IMR-90 (cell line): ENCODE results near the gene PTPN23. TPM values are rescaled to one million over a fixed set of nuclear protein-coding genes. Genes with fewer than 3 reads are reported as not detected.

Source experiments
- ATAC-seq: fragments of 200-7000 bp; cut with Tn5 transposase; 2 replicates; pipeline ENCODE4 v1.9.1; 2020; ENCODE audit warnings: low read depth, mild to moderate bottlenecking, moderate library complexity
- BruUV-seq: library from RNA; stranded (reverse); fragments of 400-500 nt; replicated peaks from 2 replicates; lab custom pipeline; 2021; lab: Mats Ljungman, UMichigan
- CTCF ChIA-PET: fragments of 300-600 bp; formaldehyde crosslinking; extraction: SDS; loops from one replicate; lab custom pipeline; 2021; ENCODE audit warnings: antibody characterized with exemption; lab: Yijun Ruan, JAX
- POLR2A ChIA-PET: fragments of 300-600 bp; sonication (Branson Sonifier 250); formaldehyde crosslinking; loops from one replicate; lab custom pipeline; 2022; ENCODE audit warnings: antibody characterized with exemption; ENCODE audit not compliant: unreplicated experiment; lab: Charles Lee
- DNase-seq: peaks from one replicate; pipeline ENCODE4 v3.0.0; 2013
- H2AFZ ChIP-seq: replicated peaks from 2 replicates; pipeline ENCODE3; 2013; ENCODE audit warnings: low read length, mild to moderate bottlenecking; ENCODE audit not compliant: poor library complexity
- H2AK5ac ChIP-seq: 2 replicates; pipeline ENCODE4 v1.6.1; 2013; ENCODE audit warnings: low read depth, low read length, inconsistent platforms
- H2AK9ac ChIP-seq: replicated peaks from 2 replicates; pipeline ENCODE3; 2013; ENCODE audit warnings: mild to moderate bottlenecking, low read depth, low read length, moderate library complexity; ENCODE audit not compliant: poor library complexity
- H2BK120ac ChIP-seq: 2 replicates; pipeline ENCODE4 v1.6.1; 2013; ENCODE audit warnings: low read depth, low read length, inconsistent platforms
- H2BK15ac ChIP-seq: 3 replicates; pipeline ENCODE4 v1.6.1; 2013; ENCODE audit warnings: low read depth, low read length, inconsistent platforms
- H2BK20ac ChIP-seq: 2 replicates; pipeline ENCODE4 v1.6.1; 2013; ENCODE audit warnings: low read depth, mild to moderate bottlenecking, inconsistent platforms, low read length, moderate library complexity
- H2BK5ac ChIP-seq: 2 replicates; pipeline ENCODE4 v1.6.1; 2013; ENCODE audit warnings: mild to moderate bottlenecking, low read depth, low read length, inconsistent platforms; ENCODE audit not compliant: poor library complexity, severe bottlenecking
- H3K14ac ChIP-seq: replicated peaks from 2 replicates; pipeline ENCODE4 v1.6.1; 2013; ENCODE audit warnings: low read depth, low read length, inconsistent platforms
- H3K18ac ChIP-seq: 2 replicates; pipeline ENCODE4 v1.6.1; 2013; ENCODE audit warnings: low read depth, low read length, control low read depth
- H3K23ac ChIP-seq: 2 replicates; pipeline ENCODE4 v1.6.1; 2013; ENCODE audit warnings: low read depth, low read length, inconsistent platforms
- H3K27ac ChIP-seq: 2 replicates; pipeline ENCODE4 v1.5.1; 2013; ENCODE audit warnings: mild to moderate bottlenecking, control low read depth, low read length; ENCODE audit not compliant: insufficient read depth
- H3K27me3 ChIP-seq: 2 replicates; pipeline ENCODE4 v1.6.1; 2013; ENCODE audit warnings: low read length; ENCODE audit not compliant: control insufficient read depth, insufficient read depth
- H3K36me3 ChIP-seq: 2 replicates; pipeline ENCODE4 v1.6.1; 2013; ENCODE audit warnings: low read length, mixed read lengths; ENCODE audit not compliant: control insufficient read depth, insufficient read depth
- H3K4ac ChIP-seq: 2 replicates; pipeline ENCODE4 v1.6.1; 2013; ENCODE audit warnings: low read depth, low read length, inconsistent platforms
- H3K4me1 ChIP-seq: 2 replicates; pipeline ENCODE4 v1.6.1; 2013; ENCODE audit warnings: low read length, mixed read lengths; ENCODE audit not compliant: control insufficient read depth, insufficient read depth
- H3K4me2 ChIP-seq: 2 replicates; pipeline ENCODE4 v1.6.1; 2013; ENCODE audit warnings: low read depth, mild to moderate bottlenecking, control low read depth, low read length, moderate library complexity
- H3K4me3 ChIP-seq: 2 replicates; pipeline ENCODE4 v1.5.1; 2013; ENCODE audit warnings: low read depth, mild to moderate bottlenecking, control low read depth, low read length, moderate library complexity; ENCODE audit not compliant: insufficient read depth
- H3K56ac ChIP-seq: 2 replicates; pipeline ENCODE4 v1.6.1; 2013; ENCODE audit warnings: low read length, inconsistent platforms; ENCODE audit not compliant: insufficient read depth; ENCODE audit errors: extremely low read depth
- H3K79me1 ChIP-seq, 2 experiments: 2 replicates each; pipeline ENCODE4 v1.6.1; 2013; ENCODE audit warnings: low read length in 2 of 2, inconsistent platforms in 1 of 2, low read depth in 1 of 2
- H3K9ac ChIP-seq: 2 replicates; pipeline ENCODE4 v1.6.1; 2013; ENCODE audit warnings: low read depth, low read length, control low read depth
- H3K9me1 ChIP-seq: 2 replicates; pipeline ENCODE4 v1.6.1; 2013; ENCODE audit warnings: low read length, inconsistent platforms; ENCODE audit not compliant: insufficient read depth
- H3K9me3 ChIP-seq: 2 replicates; pipeline ENCODE4 v1.6.1; 2013; ENCODE audit warnings: low read length; ENCODE audit not compliant: control insufficient read depth, insufficient read depth
- H4K20me1 ChIP-seq: 2 replicates; pipeline ENCODE4 v1.6.1; 2013; ENCODE audit warnings: low read length, inconsistent platforms; ENCODE audit not compliant: insufficient read depth
- H4K5ac ChIP-seq: 2 replicates; pipeline ENCODE4 v1.6.1; 2013; ENCODE audit warnings: mild to moderate bottlenecking, low read depth, low read length, control low read depth
- H4K8ac ChIP-seq, 2 experiments: 2 replicates each; pipeline ENCODE4 v1.6.1; 2013; ENCODE audit warnings: low read depth in 2 of 2, low read length in 2 of 2, control low read depth in 1 of 2, inconsistent platforms in 1 of 2
- H4K91ac ChIP-seq: 2 replicates; pipeline ENCODE4 v1.6.1; 2013; ENCODE audit warnings: low read depth, low read length, inconsistent platforms; ENCODE audit not compliant: insufficient read depth
- BHLHE40 ChIP-seq: fragments of 150-350 bp; IDR thresholded peaks from 2 replicates; pipeline ENCODE4 v1.6.1; 2016; ENCODE audit warnings: mild to moderate bottlenecking, low read depth, low read length
- CEBPB ChIP-seq: IDR thresholded peaks from 2 replicates; pipeline ENCODE4 v1.6.1; 2012; ENCODE audit warnings: low read depth, low read length, improper control_type of control experiment
- CHD1 ChIP-seq: IDR thresholded peaks from 2 replicates; pipeline ENCODE4 v1.6.1; 2012; ENCODE audit warnings: low read depth, low read length, improper control_type of control experiment
- FOS ChIP-seq: fragments of 150-350 bp; IDR thresholded peaks from 2 replicates; pipeline ENCODE4 v1.6.1; 2016; ENCODE audit warnings: low read depth, low read length
- MAFK ChIP-seq: IDR thresholded peaks from 2 replicates; pipeline ENCODE4 v1.6.1; 2012; ENCODE audit warnings: low read depth, low read length, improper control_type of control experiment
- MAZ ChIP-seq: IDR thresholded peaks from 2 replicates; pipeline ENCODE4 v1.6.1; 2012; ENCODE audit warnings: low read depth, mild to moderate bottlenecking, low read length, improper control_type of control experiment, moderate library complexity, borderline replicate concordance
- MXI1 ChIP-seq: IDR thresholded peaks from 2 replicates; pipeline ENCODE4 v1.6.1; 2012; ENCODE audit warnings: low read depth, mild to moderate bottlenecking, low read length, moderate library complexity, borderline replicate concordance
- NFE2L2 ChIP-seq: fragments of 150-350 bp; IDR thresholded peaks from 2 replicates; pipeline ENCODE4 v1.6.1; 2016; ENCODE audit warnings: low read depth, mild to moderate bottlenecking, low read length
- POLR2A ChIP-seq: IDR thresholded peaks from 2 replicates; pipeline ENCODE4 v1.6.1; 2012; ENCODE audit warnings: mild to moderate bottlenecking, low read depth, low read length
- RAD21 ChIP-seq: IDR thresholded peaks from 2 replicates; pipeline ENCODE4 v1.6.1; 2012; ENCODE audit warnings: low read length, improper control_type of control experiment
- RCOR1 ChIP-seq: IDR thresholded peaks from 2 replicates; pipeline ENCODE4 v1.6.1; 2012; ENCODE audit warnings: mild to moderate bottlenecking, low read length, improper control_type of control experiment; ENCODE audit not compliant: insufficient replicate concordance
- RFX5 ChIP-seq: IDR thresholded peaks from 2 replicates; pipeline ENCODE4 v1.8.0; 2012; ENCODE audit warnings: low read depth, mild to moderate bottlenecking, low read length, moderate library complexity
- SMC3 ChIP-seq: fragments of 150-350 bp; IDR thresholded peaks from 2 replicates; pipeline ENCODE4 v1.6.1; 2016; ENCODE audit warnings: low read depth, mild to moderate bottlenecking, antibody characterized with exemption, low read length, moderate library complexity
- WGBS, 2 experiments: methylation state at CpG; one replicate each; pipeline versions ENCODE4 v1.1.5 to v1.1.7; 2013; ENCODE audit warnings: missing lambda C conversion rate in 2 of 2; ENCODE audit not compliant: insufficient read length in 1 of 2; ENCODE audit errors: extremely low coverage in 2 of 2; 5-methylcytosine and 5-hydroxymethylcytosine counted together
- dilution Hi-C: fragments of 300-500 bp; cut with HindIII; formaldehyde crosslinking; loops from one replicate; pipeline ENCODE4 v1.14.3; 2018; ENCODE audit warnings: low sequenced_read_pairs; ENCODE audit not compliant: unreplicated experiment
- in situ Hi-C: fragments of 300-500 bp; cut with MboI; formaldehyde crosslinking; loops from 3 replicates; pipeline ENCODE4 v1.14.3; 2019; ENCODE audit warnings: low sequenced_read_pairs, inconsistent platforms, mixed read lengths
- intact Hi-C: fragments of 100-400 bp; cut with micrococcal nuclease; formaldehyde crosslinking; loops from 2 replicates; pipeline ENCODE4 v1.10.0; 2022
- polyA plus RNA-seq, 3 experiments: library from polyadenylated mRNA; depleted of rRNA; stranded (reverse); fragments of >200 nt; gene quantifications; 2 replicates each; pipeline ENCODE4 v1.2.3, GENCODE V29; 2012; ENCODE audit warnings: low replicate concordance in 1 of 3
- total RNA-seq: library from RNA; depleted of rRNA; stranded (reverse); fragments of >200 nt; gene quantifications from 2 replicates; pipeline ENCODE4 v1.2.3, GENCODE V29; 2012
- TF ChIP-seq, protein P1 (sequence below): conservative IDR thresholded peaks from 2 replicates; pipeline ENCODE4 v1.5.1; 2012; ENCODE audit warnings: mild to moderate bottlenecking, low read depth, low read length, improper control_type of control experiment
- TF ChIP-seq, protein P2 (sequence below): fragments of 150-350 bp; IDR thresholded peaks from 2 replicates; pipeline ENCODE4 v1.6.1; 2017; ENCODE audit warnings: mild to moderate bottlenecking, antibody characterized with exemption, low read length, low read depth
- TF ChIP-seq, protein P3 (sequence below): fragments of 150-350 bp; IDR thresholded peaks from 2 replicates; pipeline ENCODE4 v1.6.1; 2016; ENCODE audit warnings: low read depth, mild to moderate bottlenecking, low read length, moderate library complexity, borderline replicate concordance

PTPN23 gene
- total and polyA plus RNA-seq, 2 of the 4 experiments (the other 2 are of a cell fraction), result 4.5 to 15.1 TPM

DNA sequence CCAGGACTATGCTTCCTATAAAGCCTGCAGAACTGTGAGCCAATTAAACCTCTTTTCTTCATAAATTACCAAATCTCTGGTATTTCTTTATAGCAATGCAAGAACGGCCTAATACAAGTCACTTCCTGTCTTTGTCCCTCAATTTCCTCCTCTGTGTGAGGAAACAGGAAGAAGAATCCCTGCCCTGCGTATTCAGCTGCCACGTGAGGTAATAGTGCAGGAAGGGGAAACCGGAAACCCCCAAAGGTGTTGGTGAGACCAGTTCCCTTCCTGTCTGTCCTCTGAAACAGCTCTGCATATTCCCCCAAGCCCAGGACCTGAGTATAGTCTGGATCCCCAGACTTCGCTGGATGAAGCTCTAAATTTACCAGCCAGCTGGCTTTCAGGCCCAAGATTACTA lies 18.1 kb upstream of the PTPN23 start:
- no peak overlapping the region for H4K5ac ChIP-seq
- ChIA-PET POLR2A (no interaction called here), CTCF (no interaction called here)
- in situ Hi-C loops, result loop anchor here (25.0 kb wide), 1 partner anchor 650 kb away; the partner anchor contains the start of genes PRSS50 and TMIE
- dilution Hi-C loops, result no loop called here
- no peak overlapping the region for H3K18ac ChIP-seq
- no peak overlapping the region for H2BK5ac ChIP-seq
- no peak overlapping the region for H4K91ac ChIP-seq
- no peak overlapping the region for H2BK15ac ChIP-seq
- H4K20me1 ChIP-seq, result no peaks in the 10 kb centered on the region
- H3K9me3 ChIP-seq, result peaks cover 20% of the 10 kb centered on the region
- no peak overlapping the region for H3K56ac ChIP-seq
- H3K4me3 ChIP-seq, result no peak overlapping the region
- H2BK20ac ChIP-seq, result no peak overlapping the region
- no peak overlapping the region for H3K9ac ChIP-seq
- WGBS, 2 experiments, result 100% methylated on average over 1 of the region's 5 CpGs; no CpG with 5 or more reads in 1 of the 2 experiments
- no peak overlapping the region for H3K23ac ChIP-seq
- intact Hi-C loops, result no loop called here
- H3K27me3 ChIP-seq, result no peaks in the 10 kb centered on the region
- H3K4ac ChIP-seq, result no peak overlapping the region
- no peak overlapping the region for H3K14ac ChIP-seq
- H3K4me1 ChIP-seq, result no peaks in the 10 kb centered on the region
- no peak overlapping the region for H2BK120ac ChIP-seq
- no peaks in the 10 kb centered on the region for H3K79me1 ChIP-seq
- no peak for TF ChIP-seq RFX5
- TF ChIP-seq POLR2A, result no peak
- TF ChIP-seq, protein P1, sequence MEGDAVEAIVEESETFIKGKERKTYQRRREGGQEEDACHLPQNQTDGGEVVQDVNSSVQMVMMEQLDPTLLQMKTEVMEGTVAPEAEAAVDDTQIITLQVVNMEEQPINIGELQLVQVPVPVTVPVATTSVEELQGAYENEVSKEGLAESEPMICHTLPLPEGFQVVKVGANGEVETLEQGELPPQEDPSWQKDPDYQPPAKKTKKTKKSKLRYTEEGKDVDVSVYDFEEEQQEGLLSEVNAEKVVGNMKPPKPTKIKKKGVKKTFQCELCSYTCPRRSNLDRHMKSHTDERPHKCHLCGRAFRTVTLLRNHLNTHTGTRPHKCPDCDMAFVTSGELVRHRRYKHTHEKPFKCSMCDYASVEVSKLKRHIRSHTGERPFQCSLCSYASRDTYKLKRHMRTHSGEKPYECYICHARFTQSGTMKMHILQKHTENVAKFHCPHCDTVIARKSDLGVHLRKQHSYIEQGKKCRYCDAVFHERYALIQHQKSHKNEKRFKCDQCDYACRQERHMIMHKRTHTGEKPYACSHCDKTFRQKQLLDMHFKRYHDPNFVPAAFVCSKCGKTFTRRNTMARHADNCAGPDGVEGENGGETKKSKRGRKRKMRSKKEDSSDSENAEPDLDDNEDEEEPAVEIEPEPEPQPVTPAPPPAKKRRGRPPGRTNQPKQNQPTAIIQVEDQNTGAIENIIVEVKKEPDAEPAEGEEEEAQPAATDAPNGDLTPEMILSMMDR, result no peak
- TF ChIP-seq SMC3, result no peak
- TF ChIP-seq, protein P2, sequence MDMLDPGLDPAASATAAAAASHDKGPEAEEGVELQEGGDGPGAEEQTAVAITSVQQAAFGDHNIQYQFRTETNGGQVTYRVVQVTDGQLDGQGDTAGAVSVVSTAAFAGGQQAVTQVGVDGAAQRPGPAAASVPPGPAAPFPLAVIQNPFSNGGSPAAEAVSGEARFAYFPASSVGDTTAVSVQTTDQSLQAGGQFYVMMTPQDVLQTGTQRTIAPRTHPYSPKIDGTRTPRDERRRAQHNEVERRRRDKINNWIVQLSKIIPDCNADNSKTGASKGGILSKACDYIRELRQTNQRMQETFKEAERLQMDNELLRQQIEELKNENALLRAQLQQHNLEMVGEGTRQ, result no peak
- TF ChIP-seq, protein P3, sequence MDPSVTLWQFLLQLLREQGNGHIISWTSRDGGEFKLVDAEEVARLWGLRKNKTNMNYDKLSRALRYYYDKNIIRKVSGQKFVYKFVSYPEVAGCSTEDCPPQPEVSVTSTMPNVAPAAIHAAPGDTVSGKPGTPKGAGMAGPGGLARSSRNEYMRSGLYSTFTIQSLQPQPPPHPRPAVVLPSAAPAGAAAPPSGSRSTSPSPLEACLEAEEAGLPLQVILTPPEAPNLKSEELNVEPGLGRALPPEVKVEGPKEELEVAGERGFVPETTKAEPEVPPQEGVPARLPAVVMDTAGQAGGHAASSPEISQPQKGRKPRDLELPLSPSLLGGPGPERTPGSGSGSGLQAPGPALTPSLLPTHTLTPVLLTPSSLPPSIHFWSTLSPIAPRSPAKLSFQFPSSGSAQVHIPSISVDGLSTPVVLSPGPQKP, result no peak
- TF ChIP-seq MAFK, result no peak
- TF ChIP-seq CEBPB, result no peak
- no peak for TF ChIP-seq MXI1
- TF ChIP-seq FOS, result no peak
- TF ChIP-seq RAD21, result no peak
- no peak for TF ChIP-seq MAZ
- no peak for TF ChIP-seq CHD1
- no peak for TF ChIP-seq BHLHE40
- TF ChIP-seq NFE2L2, result no peak
- no peak for TF ChIP-seq RCOR1
- ATAC-seq (no peak), DNase-seq (no peak)
- H4K8ac ChIP-seq, result no peak overlapping the region
- no peak overlapping the region for H2AFZ ChIP-seq
- H2AK5ac ChIP-seq, result no peak overlapping the region
- BruUV-seq, result no TSS peak
- H3K4me2 ChIP-seq, result no peak overlapping the region
- no peaks in the 10 kb centered on the region for H3K36me3 ChIP-seq
- no peak overlapping the region for H3K27ac ChIP-seq
- no peak overlapping the region for H2AK9ac ChIP-seq
- H3K9me1 ChIP-seq, result no peaks in the 10 kb centered on the region
